IMR-90 (cell line): Measurements from ENCODE around the gene AGBL5. TPM values are rescaled to one million over a fixed set of nuclear protein-coding genes. Genes with fewer than 3 reads are reported as not detected.

Source experiments
- ATAC-seq: fragments of 200-7000 bp; cut with Tn5 transposase; 2 replicates; pipeline ENCODE4 v1.9.1; 2020; ENCODE audit warnings: low read depth, mild to moderate bottlenecking, moderate library complexity
- BruUV-seq: library from RNA; stranded (reverse); fragments of 400-500 nt; replicated peaks from 2 replicates; lab custom pipeline; 2021; lab: Mats Ljungman, UMichigan
- CTCF ChIA-PET: fragments of 300-600 bp; formaldehyde crosslinking; extraction: SDS; loops from one replicate; lab custom pipeline; 2021; ENCODE audit warnings: antibody characterized with exemption; lab: Yijun Ruan, JAX
- POLR2A ChIA-PET: fragments of 300-600 bp; sonication (Branson Sonifier 250); formaldehyde crosslinking; loops from one replicate; lab custom pipeline; 2022; ENCODE audit warnings: antibody characterized with exemption; ENCODE audit not compliant: unreplicated experiment; lab: Charles Lee
- DNase-seq: peaks from one replicate; pipeline ENCODE4 v3.0.0; 2013
- H2AFZ ChIP-seq: replicated peaks from 2 replicates; pipeline ENCODE3; 2013; ENCODE audit warnings: low read length, mild to moderate bottlenecking; ENCODE audit not compliant: poor library complexity
- H2AK5ac ChIP-seq: 2 replicates; pipeline ENCODE4 v1.6.1; 2013; ENCODE audit warnings: low read depth, low read length, inconsistent platforms
- H2AK9ac ChIP-seq: replicated peaks from 2 replicates; pipeline ENCODE3; 2013; ENCODE audit warnings: mild to moderate bottlenecking, low read depth, low read length, moderate library complexity; ENCODE audit not compliant: poor library complexity
- H2BK120ac ChIP-seq: 2 replicates; pipeline ENCODE4 v1.6.1; 2013; ENCODE audit warnings: low read depth, low read length, inconsistent platforms
- H2BK15ac ChIP-seq: 3 replicates; pipeline ENCODE4 v1.6.1; 2013; ENCODE audit warnings: low read depth, low read length, inconsistent platforms
- H2BK20ac ChIP-seq: 2 replicates; pipeline ENCODE4 v1.6.1; 2013; ENCODE audit warnings: low read depth, mild to moderate bottlenecking, inconsistent platforms, low read length, moderate library complexity
- H2BK5ac ChIP-seq: 2 replicates; pipeline ENCODE4 v1.6.1; 2013; ENCODE audit warnings: mild to moderate bottlenecking, low read depth, low read length, inconsistent platforms; ENCODE audit not compliant: poor library complexity, severe bottlenecking
- H3K14ac ChIP-seq: replicated peaks from 2 replicates; pipeline ENCODE4 v1.6.1; 2013; ENCODE audit warnings: low read depth, low read length, inconsistent platforms
- H3K18ac ChIP-seq: 2 replicates; pipeline ENCODE4 v1.6.1; 2013; ENCODE audit warnings: low read depth, low read length, control low read depth
- H3K23ac ChIP-seq: 2 replicates; pipeline ENCODE4 v1.6.1; 2013; ENCODE audit warnings: low read depth, low read length, inconsistent platforms
- H3K27ac ChIP-seq: 2 replicates; pipeline ENCODE4 v1.5.1; 2013; ENCODE audit warnings: mild to moderate bottlenecking, control low read depth, low read length; ENCODE audit not compliant: insufficient read depth
- H3K27me3 ChIP-seq: 2 replicates; pipeline ENCODE4 v1.6.1; 2013; ENCODE audit warnings: low read length; ENCODE audit not compliant: control insufficient read depth, insufficient read depth
- H3K36me3 ChIP-seq: 2 replicates; pipeline ENCODE4 v1.6.1; 2013; ENCODE audit warnings: low read length, mixed read lengths; ENCODE audit not compliant: control insufficient read depth, insufficient read depth
- H3K4ac ChIP-seq: 2 replicates; pipeline ENCODE4 v1.6.1; 2013; ENCODE audit warnings: low read depth, low read length, inconsistent platforms
- H3K4me1 ChIP-seq: 2 replicates; pipeline ENCODE4 v1.6.1; 2013; ENCODE audit warnings: low read length, mixed read lengths; ENCODE audit not compliant: control insufficient read depth, insufficient read depth
- H3K4me2 ChIP-seq: 2 replicates; pipeline ENCODE4 v1.6.1; 2013; ENCODE audit warnings: low read depth, mild to moderate bottlenecking, control low read depth, low read length, moderate library complexity
- H3K4me3 ChIP-seq: 2 replicates; pipeline ENCODE4 v1.5.1; 2013; ENCODE audit warnings: low read depth, mild to moderate bottlenecking, control low read depth, low read length, moderate library complexity; ENCODE audit not compliant: insufficient read depth
- H3K56ac ChIP-seq: 2 replicates; pipeline ENCODE4 v1.6.1; 2013; ENCODE audit warnings: low read length, inconsistent platforms; ENCODE audit not compliant: insufficient read depth; ENCODE audit errors: extremely low read depth
- H3K79me1 ChIP-seq, 2 experiments: 2 replicates each; pipeline ENCODE4 v1.6.1; 2013; ENCODE audit warnings: low read length in 2 of 2, inconsistent platforms in 1 of 2, low read depth in 1 of 2
- H3K9ac ChIP-seq: 2 replicates; pipeline ENCODE4 v1.6.1; 2013; ENCODE audit warnings: low read depth, low read length, control low read depth
- H3K9me1 ChIP-seq: 2 replicates; pipeline ENCODE4 v1.6.1; 2013; ENCODE audit warnings: low read length, inconsistent platforms; ENCODE audit not compliant: insufficient read depth
- H3K9me3 ChIP-seq: 2 replicates; pipeline ENCODE4 v1.6.1; 2013; ENCODE audit warnings: low read length; ENCODE audit not compliant: control insufficient read depth, insufficient read depth
- H4K20me1 ChIP-seq: 2 replicates; pipeline ENCODE4 v1.6.1; 2013; ENCODE audit warnings: low read length, inconsistent platforms; ENCODE audit not compliant: insufficient read depth
- H4K5ac ChIP-seq: 2 replicates; pipeline ENCODE4 v1.6.1; 2013; ENCODE audit warnings: mild to moderate bottlenecking, low read depth, low read length, control low read depth
- H4K8ac ChIP-seq, 2 experiments: 2 replicates each; pipeline ENCODE4 v1.6.1; 2013; ENCODE audit warnings: low read depth in 2 of 2, low read length in 2 of 2, control low read depth in 1 of 2, inconsistent platforms in 1 of 2
- H4K91ac ChIP-seq: 2 replicates; pipeline ENCODE4 v1.6.1; 2013; ENCODE audit warnings: low read depth, low read length, inconsistent platforms; ENCODE audit not compliant: insufficient read depth
- CEBPB ChIP-seq: IDR thresholded peaks from 2 replicates; pipeline ENCODE4 v1.6.1; 2012; ENCODE audit warnings: low read depth, low read length, improper control_type of control experiment
- MAZ ChIP-seq: IDR thresholded peaks from 2 replicates; pipeline ENCODE4 v1.6.1; 2012; ENCODE audit warnings: low read depth, mild to moderate bottlenecking, low read length, improper control_type of control experiment, moderate library complexity, borderline replicate concordance
- RAD21 ChIP-seq: IDR thresholded peaks from 2 replicates; pipeline ENCODE4 v1.6.1; 2012; ENCODE audit warnings: low read length, improper control_type of control experiment
- RCOR1 ChIP-seq: IDR thresholded peaks from 2 replicates; pipeline ENCODE4 v1.6.1; 2012; ENCODE audit warnings: mild to moderate bottlenecking, low read length, improper control_type of control experiment; ENCODE audit not compliant: insufficient replicate concordance
- RFX5 ChIP-seq: IDR thresholded peaks from 2 replicates; pipeline ENCODE4 v1.8.0; 2012; ENCODE audit warnings: low read depth, mild to moderate bottlenecking, low read length, moderate library complexity
- WGBS, 2 experiments: methylation state at CpG; one replicate each; pipeline versions ENCODE4 v1.1.5 to v1.1.7; 2013; ENCODE audit warnings: missing lambda C conversion rate in 2 of 2; ENCODE audit not compliant: insufficient read length in 1 of 2; ENCODE audit errors: extremely low coverage in 2 of 2; 5-methylcytosine and 5-hydroxymethylcytosine counted together
- dilution Hi-C: fragments of 300-500 bp; cut with HindIII; formaldehyde crosslinking; loops from one replicate; pipeline ENCODE4 v1.14.3; 2018; ENCODE audit warnings: low sequenced_read_pairs; ENCODE audit not compliant: unreplicated experiment
- in situ Hi-C: fragments of 300-500 bp; cut with MboI; formaldehyde crosslinking; loops from 3 replicates; pipeline ENCODE4 v1.14.3; 2019; ENCODE audit warnings: low sequenced_read_pairs, inconsistent platforms, mixed read lengths
- intact Hi-C: fragments of 100-400 bp; cut with micrococcal nuclease; formaldehyde crosslinking; loops from 2 replicates; pipeline ENCODE4 v1.10.0; 2022
- polyA plus RNA-seq, 3 experiments: library from polyadenylated mRNA; depleted of rRNA; stranded (reverse); fragments of >200 nt; gene quantifications; 2 replicates each; pipeline ENCODE4 v1.2.3, GENCODE V29; 2012; ENCODE audit warnings: low replicate concordance in 1 of 3
- total RNA-seq: library from RNA; depleted of rRNA; stranded (reverse); fragments of >200 nt; gene quantifications from 2 replicates; pipeline ENCODE4 v1.2.3, GENCODE V29; 2012

AGBL5 gene
- total and polyA plus RNA-seq, 2 of the 4 experiments (the other 2 are of a cell fraction) = 19.0 to 26.2 TPM

DNA sequence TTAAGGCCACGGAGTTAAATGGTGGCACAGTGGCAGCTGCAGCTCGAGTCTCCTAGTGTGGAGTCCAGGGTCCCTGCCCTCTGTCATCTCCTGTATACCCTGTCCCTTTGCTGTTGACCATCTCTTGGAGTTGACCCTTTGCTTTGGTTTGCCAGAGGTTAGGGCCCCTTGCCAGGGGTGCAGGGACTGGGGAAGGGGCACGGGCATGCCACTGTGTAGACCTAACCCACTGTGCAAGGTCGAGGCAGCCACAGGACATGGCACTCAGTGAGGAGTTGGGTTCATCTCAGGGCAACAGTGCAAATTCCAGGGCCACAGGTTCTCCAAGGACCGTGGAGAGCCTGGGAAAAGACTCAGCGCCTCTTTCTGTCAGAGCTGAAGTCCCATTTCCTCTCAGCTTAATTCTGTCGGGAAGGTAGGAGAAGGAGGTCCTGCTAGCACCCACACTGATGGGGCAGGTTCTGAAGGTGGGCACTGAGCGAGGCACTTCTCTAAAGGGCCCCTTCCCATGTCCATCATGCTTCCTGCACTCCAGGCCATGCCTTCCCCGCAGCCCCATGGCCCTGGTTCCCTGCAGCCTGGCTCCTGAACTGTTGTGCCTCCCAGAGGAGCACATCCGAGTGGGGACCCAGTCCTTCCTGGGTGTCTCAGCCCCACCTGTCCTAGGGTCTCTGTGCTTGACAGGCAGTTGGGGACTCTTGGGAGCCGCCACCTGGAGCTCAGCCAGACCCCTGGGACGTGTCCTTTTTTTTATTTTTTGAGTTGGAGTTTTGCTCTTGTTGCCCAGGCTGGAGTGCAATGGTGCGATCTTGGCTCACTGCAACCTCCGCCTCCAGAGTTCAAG, 37.9 kb downstream of the AGBL5 start:
- Histone ChIP-seq H4K8ac (no peak overlapping the region), H2BK15ac (no peak overlapping the region), H2AK5ac (no peak overlapping the region), H3K4me1 (peaks cover 6% of the 10 kb centered on the region), H4K20me1 (no peaks in the 10 kb centered on the region; the same call in 1 of the 2 replicates), H3K4me3 (no peak overlapping the region), H3K27me3 (no peaks in the 10 kb centered on the region), H3K9me1 (no peaks in the 10 kb centered on the region; the same call in 1 of the 2 replicates), H2AK9ac (no peak overlapping the region), H4K5ac (no peak overlapping the region), H3K36me3 (peaks cover 4% of the 10 kb centered on the region; the same call in 1 of the 2 replicates), H2BK120ac (no peak overlapping the region), H2BK20ac (no peak overlapping the region), H3K9me3 (no peaks in the 10 kb centered on the region), H3K27ac (no peak overlapping the region), H3K9ac (no peak overlapping the region), H3K18ac (no peak overlapping the region), H4K91ac (no peak overlapping the region), H3K4ac (no peak overlapping the region), H2BK5ac (no peak overlapping the region), H3K56ac (no peak overlapping the region), H3K23ac (no peak overlapping the region), H3K14ac (no peak overlapping the region), H3K79me1 (peaks cover 0 to 7% of the 10 kb centered on the region in 2 experiments; a peak in 1 of 4 replicates), H2AFZ (no peak overlapping the region), H3K4me2 (no peak overlapping the region)
- intact Hi-C loops = loop anchor here (5.0 kb wide), 1 partner anchor 242 kb away; the partner anchor contains the start of gene DPYSL5
- CTCF ChIA-PET = interaction anchor here (0.6 to 1.1 kb wide), 4 partner anchors 8 to 243 kb away, joined by 3 read pairs; partner anchors contain the start of gene AGBL5
- in situ Hi-C loops = no loop called here
- TF ChIP-seq RFX5 (no peak), RAD21 (no peak), RCOR1 (no peak), MAZ (no peak), CEBPB (no peak)
- POLR2A ChIA-PET = no interaction called here
- BruUV-seq = no TSS peak
- WGBS, 2 experiments = 79% methylated on average over 7 of the region's 14 CpGs; no CpG with 5 or more reads in 1 of the 2 experiments
- ATAC-seq (no peak), DNase-seq (no peak)
- dilution Hi-C loops = no loop called here
